Measurements from ENCODE around the gene RAI2. TPM values are rescaled to one million over a fixed set of nuclear protein-coding genes. Genes with fewer than 3 reads are reported as not detected.

RAI2 gene
- total RNA-seq, 2 donors from 2014 or later: 4.9 to 8.6 TPM

DNA sequence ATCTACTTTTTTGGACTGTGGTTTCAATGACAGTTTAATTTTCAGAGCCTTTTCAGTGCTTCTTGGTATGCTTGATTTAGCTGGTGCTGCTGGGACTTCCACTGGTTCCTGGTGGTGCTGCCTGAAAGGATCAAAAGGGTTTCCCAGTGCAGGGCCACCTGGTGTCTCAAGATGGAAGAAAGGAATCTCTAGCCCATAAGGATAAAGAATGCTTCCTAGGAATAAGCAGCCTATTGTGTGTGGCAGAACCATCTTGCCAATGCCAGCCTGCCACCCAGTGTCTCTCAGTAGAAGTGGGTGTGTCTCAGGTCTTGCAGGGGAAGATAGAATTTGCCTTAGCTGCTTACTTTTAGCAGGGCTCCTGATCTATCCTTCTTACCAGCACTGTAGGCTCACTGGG lies 15.0 kb upstream of the RAI2 start:
- TF ChIP-seq POLR2A (IDR thresholded peaks at IDR 0.05): no peak
- TF ChIP-seq, protein P1, sequence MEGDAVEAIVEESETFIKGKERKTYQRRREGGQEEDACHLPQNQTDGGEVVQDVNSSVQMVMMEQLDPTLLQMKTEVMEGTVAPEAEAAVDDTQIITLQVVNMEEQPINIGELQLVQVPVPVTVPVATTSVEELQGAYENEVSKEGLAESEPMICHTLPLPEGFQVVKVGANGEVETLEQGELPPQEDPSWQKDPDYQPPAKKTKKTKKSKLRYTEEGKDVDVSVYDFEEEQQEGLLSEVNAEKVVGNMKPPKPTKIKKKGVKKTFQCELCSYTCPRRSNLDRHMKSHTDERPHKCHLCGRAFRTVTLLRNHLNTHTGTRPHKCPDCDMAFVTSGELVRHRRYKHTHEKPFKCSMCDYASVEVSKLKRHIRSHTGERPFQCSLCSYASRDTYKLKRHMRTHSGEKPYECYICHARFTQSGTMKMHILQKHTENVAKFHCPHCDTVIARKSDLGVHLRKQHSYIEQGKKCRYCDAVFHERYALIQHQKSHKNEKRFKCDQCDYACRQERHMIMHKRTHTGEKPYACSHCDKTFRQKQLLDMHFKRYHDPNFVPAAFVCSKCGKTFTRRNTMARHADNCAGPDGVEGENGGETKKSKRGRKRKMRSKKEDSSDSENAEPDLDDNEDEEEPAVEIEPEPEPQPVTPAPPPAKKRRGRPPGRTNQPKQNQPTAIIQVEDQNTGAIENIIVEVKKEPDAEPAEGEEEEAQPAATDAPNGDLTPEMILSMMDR (IDR thresholded peaks at IDR 0.05): no peak
- Histone ChIP-seq H3K4me1 (no peaks in the 10 kb centered on the region), H3K27me3 (no peaks in the 10 kb centered on the region), H3K36me3 (replicated peaks in 1 of 2; ENCODE audit: insufficient read depth in 1 of 2, low read depth in 2 of 2) (no peaks in the 10 kb centered on the region), H3K4me3 (no peak overlapping the region), H3K9me3 (no peaks in the 10 kb centered on the region), H3K27ac (no peak overlapping the region)
- no peak for ATAC-seq
- DNase-seq: no peak
- intact Hi-C loops (cut with DNase I): no loop called here

DNA sequence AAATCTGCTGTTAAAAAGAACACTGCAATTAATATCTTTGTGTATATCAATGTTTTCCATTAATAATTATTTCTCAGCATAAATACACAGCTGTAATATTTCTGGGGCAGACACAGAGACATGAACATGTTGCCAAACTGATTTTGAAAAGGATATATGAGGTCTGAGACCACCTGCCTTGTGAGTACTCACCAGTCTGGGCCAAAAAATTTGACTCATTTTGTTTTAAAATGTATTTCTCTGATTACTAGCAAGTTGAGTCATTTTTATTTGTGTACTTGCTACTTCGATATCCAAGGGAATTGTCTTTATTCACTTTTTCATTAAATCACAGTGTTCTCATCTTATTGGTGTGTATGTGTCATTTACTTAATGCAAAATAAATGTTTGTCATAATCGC lies 8.5 kb upstream of the RAI2 start:
- no peak overlapping the region for H3K27ac ChIP-seq
- ATAC-seq (no peak), DNase-seq (no peak)
- no peaks in the 10 kb centered on the region for H3K9me3 ChIP-seq
- WGBS, 2 donors: 84 to 93% methylated on average over 2 of the region's 2 CpGs
- H3K27me3 ChIP-seq: no peaks in the 10 kb centered on the region
- no peak for TF ChIP-seq POLR2A (IDR thresholded peaks at IDR 0.05)
- TF ChIP-seq, protein P1 (IDR thresholded peaks at IDR 0.05): no peak
- no peak overlapping the region for H3K4me3 ChIP-seq
- intact Hi-C loops (cut with DNase I): no loop called here
- H3K36me3 ChIP-seq (replicated peaks in 1 of 2; ENCODE audit: insufficient read depth in 1 of 2, low read depth in 2 of 2): no peaks in the 10 kb centered on the region
- no peaks in the 10 kb centered on the region for H3K4me1 ChIP-seq

DNA sequence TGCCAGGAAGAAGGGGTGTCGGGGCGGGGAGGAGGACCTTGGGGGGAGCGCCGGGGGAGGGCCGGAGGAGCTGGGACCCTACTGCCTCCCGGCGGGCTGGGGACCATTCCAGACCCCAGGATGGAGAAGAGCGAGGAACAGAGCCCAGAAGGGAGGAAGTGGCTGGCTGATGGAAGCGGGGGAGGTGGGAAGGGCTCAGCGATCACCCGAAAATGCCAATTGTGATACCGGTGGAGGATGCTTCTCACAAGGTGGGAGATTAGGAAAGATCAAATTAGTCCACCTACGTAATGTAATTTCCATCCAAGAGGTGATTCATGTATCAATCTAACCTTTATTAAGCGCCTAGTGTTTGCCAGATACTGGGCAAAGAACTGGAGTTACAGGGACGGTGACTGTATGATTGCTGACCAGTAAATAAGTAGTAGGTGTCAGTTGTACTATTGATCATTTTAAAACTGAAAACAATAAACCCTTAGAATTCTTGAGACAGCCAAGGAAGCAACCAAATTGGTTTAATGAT lies 452 bp upstream of the RAI2 start:
- H3K27me3 ChIP-seq: no peaks in the 10 kb centered on the region
- no peaks in the 10 kb centered on the region for H3K9me3 ChIP-seq
- intact Hi-C loops (cut with DNase I): no loop called here

DNA sequence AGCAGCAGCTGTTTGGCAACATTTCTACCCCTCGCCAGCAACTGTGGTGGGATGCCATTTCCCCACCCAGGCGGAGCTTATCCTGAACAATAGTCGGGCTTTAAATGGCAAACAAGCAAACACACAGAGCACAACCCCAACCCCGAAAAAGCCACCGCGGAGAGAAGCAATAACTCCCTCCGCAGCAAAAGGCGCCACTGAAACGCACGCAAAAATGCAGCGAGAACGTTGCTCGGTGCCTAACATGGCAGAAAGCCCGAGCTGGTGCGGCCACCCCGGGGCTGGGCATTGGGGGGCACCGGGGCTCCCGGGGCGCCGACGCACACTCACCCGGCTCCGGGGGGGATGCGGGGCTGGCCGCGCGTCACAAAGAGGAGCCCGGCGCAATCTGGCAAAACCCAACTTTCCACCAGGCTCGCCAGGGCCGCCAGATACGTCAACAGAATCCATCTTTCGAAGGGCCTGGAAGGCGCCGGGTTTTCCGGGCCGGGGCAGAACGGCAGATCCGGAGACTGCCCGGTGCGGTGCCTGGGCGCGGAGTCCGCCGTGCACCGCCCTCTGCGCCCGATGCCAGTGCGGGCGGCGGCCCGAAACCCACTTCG lies 818 bp downstream of the RAI2 start:
- ATAC-seq: peak; percentile 15
- H3K36me3 ChIP-seq (replicated peaks in 1 of 2; ENCODE audit: insufficient read depth in 1 of 2, low read depth in 2 of 2): no peaks in the 10 kb centered on the region
- H3K4me1 ChIP-seq: no peaks in the 10 kb centered on the region
- no peaks in the 10 kb centered on the region for H3K9me3 ChIP-seq
- H3K4me3 ChIP-seq: peak overlapping the region; percentile 9 to 30
- no peak for TF ChIP-seq POLR2A (IDR thresholded peaks at IDR 0.05)
- TF ChIP-seq, protein P1 (IDR thresholded peaks at IDR 0.05): no peak
- H3K27ac ChIP-seq: peak overlapping the region in 3 of 4 donors; percentile 30 to 63 (median 51)
- peak in 2 of 4 donors; percentile 18 to 27 for DNase-seq
- intact Hi-C loops (cut with DNase I): no loop called here
- WGBS, 2 donors: 0% methylated on average over 29 of the region's 53 CpGs; no CpG with 5 or more reads in 1 of the 2 donors
- H3K27me3 ChIP-seq: no peaks in the 10 kb centered on the region

More for the DNA sequence above, 452 bp upstream of the RAI2 start:
- Histone ChIP-seq H3K27ac (peak overlapping the region in 2 of 4 donors; percentile 34 to 41), H3K4me3 (peak overlapping the region in 1 of 2 donors; percentile 7), H3K36me3 (replicated peaks in 1 of 2; ENCODE audit: insufficient read depth in 1 of 2, low read depth in 2 of 2) (no peaks in the 10 kb centered on the region), H3K4me1 (no peaks in the 10 kb centered on the region)
- no peak for DNase-seq
- no peak for ATAC-seq
- WGBS, 2 donors: 3 to 5% methylated on average over 8 to 10 of the region's 15 CpGs
- TF ChIP-seq POLR2A (IDR thresholded peaks at IDR 0.05): no peak
- TF ChIP-seq, protein P1 (IDR thresholded peaks at IDR 0.05): no peak
